SK-N-SH treated with all-trans-retinoic acid at 6 μM for 48 hours (cell line): Measurements from ENCODE around the gene SIL1.

Source experiments
- CSDC2 ChIP-seq: fragments of 250-450 bp; sonication (Bioruptor Pico); IDR thresholded peaks from 2 replicates; pipeline ENCODE4 v1.5.0; 2020; ENCODE audit warnings: mild to moderate bottlenecking, moderate library complexity
- CSRNP3 ChIP-seq: fragments of 250-450 bp; sonication (Bioruptor Pico); IDR thresholded peaks from 2 replicates; pipeline ENCODE4 v1.5.1; 2021; ENCODE audit warnings: mild to moderate bottlenecking, moderate library complexity
- GLIS3 ChIP-seq: fragments of 250-450 bp; sonication (Bioruptor Pico); IDR thresholded peaks from 2 replicates; pipeline ENCODE4 v1.5.0; 2020; ENCODE audit warnings: mild to moderate bottlenecking, moderate library complexity
- PATZ1 ChIP-seq: fragments of 250-450 bp; sonication (Bioruptor Pico); IDR thresholded peaks from 2 replicates; pipeline ENCODE4 v1.8.0; 2020; ENCODE audit warnings: mild to moderate bottlenecking, moderate library complexity, borderline replicate concordance
- POU6F1 ChIP-seq: fragments of 250-450 bp; sonication (Bioruptor Pico); IDR thresholded peaks from 2 replicates; pipeline ENCODE4 v1.8.0; 2021; ENCODE audit warnings: low read depth, mild to moderate bottlenecking, moderate library complexity, borderline replicate concordance
- RARB ChIP-seq: fragments of 250-450 bp; sonication (Bioruptor Pico); IDR thresholded peaks from 2 replicates; pipeline ENCODE4 v1.8.0; 2021; ENCODE audit warnings: mild to moderate bottlenecking, moderate library complexity
- ZFP3 ChIP-seq: fragments of 250-450 bp; sonication (Bioruptor Pico); IDR thresholded peaks from 2 replicates; pipeline ENCODE4 v1.5.0; 2020; ENCODE audit warnings: mild to moderate bottlenecking, moderate library complexity
- ZFP30 ChIP-seq: fragments of 450-650 bp; formaldehyde crosslinking; IDR thresholded peaks from 2 replicates; pipeline ENCODE4 v1.5.0; 2022; ENCODE audit warnings: mild to moderate bottlenecking, moderate library complexity

- TF ChIP-seq ZFP30 (CRISPR knock-in tag) (no peak), RARB (CRISPR knock-in tag) (no peak), PATZ1 (CRISPR knock-in tag) (no peak), GLIS3 (CRISPR knock-in tag) (no peak), CSDC2 (CRISPR knock-in tag) (no peak), ZFP3 (CRISPR knock-in tag) (no peak), CSRNP3 (no peak), POU6F1 (no peak)
Observed at GRCh38 chr5:138947780-138948179, 250.4 kb downstream of the SIL1 start.
